Body of pancreas (tissue), 4 donors: ENCODE data around the gene GRAMD1C. TPM values are rescaled to one million over a fixed set of nuclear protein-coding genes. Genes with fewer than 3 reads are reported as not detected.

Experiments used
- ATAC-seq: fragments of 150-250 bp; one replicate; pipeline ENCODE4 v1.9.1; 2016
- DNase-seq, 4 donors: peaks; one replicate each; pipeline ENCODE4 v3.0.0-alpha.2; 2019
- H3K27ac ChIP-seq, 4 donors: fragments of 200-600 bp; sonication (generic); 1 replicate in 3 of 4; 2 replicates in 1 of 4; pipeline versions ENCODE4 v1.5.1 to v1.6.1; 2016 to 2019; ENCODE audit warnings: mild to moderate bottlenecking in 1 of 4, mixed read lengths in 1 of 4, moderate library complexity in 1 of 4
- H3K27me3 ChIP-seq, 2 donors: fragments of 200-600 bp; sonication (generic); one replicate each; pipeline ENCODE4 v1.6.0; 2016; ENCODE audit warnings: mild to moderate bottlenecking in 1 of 2
- H3K36me3 ChIP-seq, 2 donors: fragments of 200-600 bp; sonication (generic); replicated peaks in 1 of 2; 2 replicates each; pipeline ENCODE4 v1.5.1; 2016; ENCODE audit warnings: low read depth in 2 of 2; ENCODE audit not compliant: insufficient read depth in 1 of 2
- H3K4me1 ChIP-seq: fragments of 200-600 bp; sonication (generic); one replicate; pipeline ENCODE4 v1.6.0; 2016
- H3K4me3 ChIP-seq, 2 donors: fragments of 200-600 bp; sonication (generic); 1 replicate in 1 of 2; 2 replicates in 1 of 2; pipeline ENCODE4 v1.5.1; 2016 to 2019
- H3K9me3 ChIP-seq, 3 donors: fragments of 200-600 bp; sonication (generic); 1 replicate in 2 of 3; 2 replicates in 1 of 3; pipeline ENCODE4 v1.5.1; 2016
- POLR2A ChIP-seq, 3 donors: fragments of 450-650 bp; IDR thresholded peaks; one replicate each; pipeline ENCODE4 v1.6.1; 2016; ENCODE audit warnings: antibody characterized with exemption in 3 of 3, mild to moderate bottlenecking in 2 of 3
- WGBS, 2 donors: methylation state at CpG; one replicate each; pipeline ENCODE4 v1.1.5; 2017; 5-methylcytosine and 5-hydroxymethylcytosine counted together
- intact Hi-C: fragments of 100-400 bp; cut with DNase I; formaldehyde crosslinking; loops from one replicate; pipeline ENCODE4 v1.15.1; 2023
- total RNA-seq, 2 donors: library from RNA; depleted of rRNA; stranded (reverse); fragments of >200 nt; gene quantifications; one replicate each; pipeline ENCODE4 v1.1.0, GENCODE V29; 2016
- TF ChIP-seq, protein P1 (sequence below), 7 experiments: fragments of 450-650 bp in 4 of 7; fragments of 200-600 bp in 3 of 7; sonication (generic) in 3 of 7; IDR thresholded peaks; one replicate each; pipeline ENCODE4 v1.5.1; 2016 to 2019; ENCODE audit warnings: antibody characterized with exemption in 7 of 7

GRAMD1C gene
- total RNA-seq, 2 donors from 2014 or later, result 18.5 to 27.0 TPM

DNA sequence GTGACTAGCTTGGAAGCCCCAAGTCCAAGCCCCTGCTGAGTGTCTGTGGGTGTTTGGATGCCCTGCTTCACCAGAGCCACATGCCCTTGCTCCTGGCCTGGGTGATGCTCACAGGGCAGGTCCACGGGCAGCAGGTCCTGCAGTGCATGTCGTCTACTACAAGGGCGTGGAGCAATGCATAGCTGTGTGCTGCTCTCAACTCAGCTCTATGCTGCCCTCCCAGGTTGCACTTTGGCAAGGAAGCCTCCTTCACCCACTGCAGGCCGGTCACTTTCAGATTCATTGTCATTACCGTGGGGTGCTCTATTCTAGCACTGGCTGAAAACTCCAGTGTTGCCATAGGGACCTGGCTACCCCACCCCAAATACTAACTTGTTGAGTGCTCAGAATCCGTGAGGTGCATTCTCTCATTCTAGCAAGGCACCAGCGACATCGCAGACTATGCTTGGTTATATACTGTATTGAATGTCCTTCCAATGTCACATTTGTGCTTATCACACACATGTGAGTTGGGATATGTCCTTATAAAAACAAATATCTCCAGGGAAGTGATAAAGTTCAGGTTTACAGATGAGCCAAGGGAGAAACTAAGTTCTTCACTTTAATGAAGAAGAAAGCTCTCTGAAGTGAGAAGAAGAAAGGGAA lies 51.8 kb downstream of the GRAMD1C start:
- ATAC-seq (no peak), DNase-seq (peak; percentile 18 to 70 (median 34))
- Histone ChIP-seq H3K9me3 (no peaks in the 10 kb centered on the region), H3K4me1 (no peaks in the 10 kb centered on the region), H3K36me3 (no peaks in the 10 kb centered on the region), H3K27ac (no peak overlapping the region), H3K27me3 (no peaks in the 10 kb centered on the region), H3K4me3 (no peak overlapping the region)
- WGBS, 2 donors, result 49 to 61% methylated on average over 6 to 8 of the region's 8 CpGs
- intact Hi-C loops, result no loop called here
- TF ChIP-seq POLR2A (IDR thresholded peaks at IDR 0.05), result no peak
- TF ChIP-seq, protein P1, sequence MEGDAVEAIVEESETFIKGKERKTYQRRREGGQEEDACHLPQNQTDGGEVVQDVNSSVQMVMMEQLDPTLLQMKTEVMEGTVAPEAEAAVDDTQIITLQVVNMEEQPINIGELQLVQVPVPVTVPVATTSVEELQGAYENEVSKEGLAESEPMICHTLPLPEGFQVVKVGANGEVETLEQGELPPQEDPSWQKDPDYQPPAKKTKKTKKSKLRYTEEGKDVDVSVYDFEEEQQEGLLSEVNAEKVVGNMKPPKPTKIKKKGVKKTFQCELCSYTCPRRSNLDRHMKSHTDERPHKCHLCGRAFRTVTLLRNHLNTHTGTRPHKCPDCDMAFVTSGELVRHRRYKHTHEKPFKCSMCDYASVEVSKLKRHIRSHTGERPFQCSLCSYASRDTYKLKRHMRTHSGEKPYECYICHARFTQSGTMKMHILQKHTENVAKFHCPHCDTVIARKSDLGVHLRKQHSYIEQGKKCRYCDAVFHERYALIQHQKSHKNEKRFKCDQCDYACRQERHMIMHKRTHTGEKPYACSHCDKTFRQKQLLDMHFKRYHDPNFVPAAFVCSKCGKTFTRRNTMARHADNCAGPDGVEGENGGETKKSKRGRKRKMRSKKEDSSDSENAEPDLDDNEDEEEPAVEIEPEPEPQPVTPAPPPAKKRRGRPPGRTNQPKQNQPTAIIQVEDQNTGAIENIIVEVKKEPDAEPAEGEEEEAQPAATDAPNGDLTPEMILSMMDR (IDR thresholded peaks at IDR 0.05), result peak in 2 of 7 experiments; percentile 21 to 47

DNA sequence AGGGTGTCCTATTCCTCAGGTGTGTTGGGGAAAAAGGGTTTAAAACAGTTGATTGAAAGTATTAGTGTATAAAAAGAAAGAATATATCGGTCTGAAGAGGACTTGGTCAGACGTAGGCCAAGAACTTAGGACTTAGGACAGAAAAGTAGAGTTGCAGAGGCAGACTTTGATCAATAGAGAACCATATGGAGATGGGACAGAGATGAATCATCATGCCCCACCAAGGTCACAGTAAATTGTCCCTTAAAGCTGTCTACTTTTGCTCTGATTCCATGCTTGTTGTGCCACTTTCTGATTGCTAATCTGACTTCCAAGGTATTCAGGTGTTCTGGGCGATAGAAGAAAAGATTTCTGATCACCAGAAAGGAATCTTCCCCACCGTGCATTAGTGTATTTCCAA lies 56.3 kb downstream of the GRAMD1C start:
- Histone ChIP-seq H3K4me1 (peaks cover 12% of the 10 kb centered on the region), H3K27ac (no peak overlapping the region), H3K9me3 (no peaks in the 10 kb centered on the region), H3K36me3 (no peaks in the 10 kb centered on the region), H3K4me3 (no peak overlapping the region), H3K27me3 (no peaks in the 10 kb centered on the region)
- intact Hi-C loops, result no loop called here
- no peak for DNase-seq
- TF ChIP-seq, protein P1 (IDR thresholded peaks at IDR 0.05), result no peak
- TF ChIP-seq POLR2A (IDR thresholded peaks at IDR 0.05), result no peak
- ATAC-seq, result no peak
- 88 to 90% methylated on average over 4 of the region's 4 CpGs for WGBS, 2 donors

DNA sequence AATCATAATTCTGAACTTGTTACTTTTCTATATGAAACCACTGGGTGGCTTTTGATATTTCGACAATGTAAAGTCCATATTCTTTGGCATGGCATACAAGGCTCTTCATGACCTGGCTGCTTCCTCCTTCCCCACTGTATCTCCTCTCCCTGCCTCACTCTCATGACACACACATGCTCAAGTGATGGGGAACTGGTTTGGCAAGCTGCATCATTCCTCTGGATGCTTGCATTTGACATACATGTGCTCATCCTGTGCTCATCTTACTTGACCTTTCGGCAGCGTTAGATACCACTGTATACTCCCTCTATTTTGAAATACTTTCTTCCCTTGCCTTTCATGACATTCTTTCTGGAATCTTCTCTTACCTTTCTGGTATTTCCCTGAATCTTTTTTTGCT lies 57.4 kb downstream of the GRAMD1C start:
- Histone ChIP-seq H3K27me3 (no peaks in the 10 kb centered on the region), H3K36me3 (no peaks in the 10 kb centered on the region), H3K4me1 (peaks cover 14% of the 10 kb centered on the region), H3K27ac (no peak overlapping the region), H3K4me3 (no peak overlapping the region), H3K9me3 (no peaks in the 10 kb centered on the region)
- TF ChIP-seq, protein P1 (IDR thresholded peaks at IDR 0.05), result no peak
- TF ChIP-seq POLR2A (IDR thresholded peaks at IDR 0.05), result no peak
- no peak for ATAC-seq
- DNase-seq, result no peak
- intact Hi-C loops, result no loop called here
- 96 to 97% methylated on average over 3 of the region's 3 CpGs for WGBS, 2 donors

DNA sequence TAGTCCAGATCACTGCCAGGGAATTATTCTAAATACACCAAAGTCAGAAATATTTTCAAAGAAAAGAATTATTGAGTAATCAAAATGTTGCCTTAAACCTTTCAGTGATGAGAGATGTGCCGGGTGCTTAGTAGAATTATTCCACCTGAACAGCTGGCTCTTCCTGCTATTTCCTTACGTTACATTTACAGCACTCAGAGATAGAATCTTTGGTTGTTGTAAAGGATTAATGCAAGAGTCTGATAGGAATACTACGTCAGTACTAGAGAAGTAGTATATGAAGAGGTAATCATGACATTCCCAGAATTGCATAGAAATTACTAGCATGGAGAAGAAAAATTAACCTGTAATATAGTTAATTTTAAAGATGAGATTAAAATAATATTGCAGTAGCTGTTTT lies 58.3 kb downstream of the GRAMD1C start:
- WGBS, 2 donors, result 21 to 24% methylated on average over 3 of the region's 3 CpGs
- peak overlapping the region; percentile 3 to 22 for H3K4me3 ChIP-seq

More for the DNA sequence above, 58.3 kb downstream of the GRAMD1C start:
- intact Hi-C loops, result no loop called here
- TF ChIP-seq POLR2A (IDR thresholded peaks at IDR 0.05), result no peak
- TF ChIP-seq, protein P1 (IDR thresholded peaks at IDR 0.05), result no peak
- Histone ChIP-seq H3K4me1 (peaks cover 19% of the 10 kb centered on the region), H3K27me3 (no peaks in the 10 kb centered on the region), H3K27ac (peak overlapping the region in 2 of 4 donors; percentile 70 to 90), H3K36me3 (no peaks in the 10 kb centered on the region), H3K9me3 (no peaks in the 10 kb centered on the region)
- DNase-seq (no peak), ATAC-seq (peak; percentile 6)
